GM10847 (cell line): ENCODE measurements around the gene G0S2.

Experiments
- POLR2A ChIP-seq: IDR thresholded peaks from 2 replicates; pipeline ENCODE4 v1.6.1; 2011; ENCODE audit not compliant: insufficient read length; ENCODE audit errors: extremely low read depth

G0S2 gene

DNA sequence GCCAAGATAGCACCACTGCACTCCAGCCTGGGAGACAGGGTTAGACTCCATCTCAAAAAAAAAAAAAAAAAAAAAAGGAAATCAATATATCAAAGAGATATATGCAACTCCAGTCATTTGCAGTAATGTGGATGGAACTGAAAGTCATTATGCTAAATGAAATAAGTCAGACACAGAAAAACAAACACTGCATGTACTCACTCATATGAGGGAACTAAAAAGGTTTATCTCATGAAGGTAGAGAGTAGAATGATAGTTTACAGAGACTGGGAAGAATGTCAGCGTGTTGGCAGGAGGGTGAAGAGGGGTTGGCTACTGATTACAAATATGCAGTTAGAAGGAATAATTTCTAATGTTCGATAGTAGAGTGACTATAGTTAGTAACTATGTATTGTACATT, 42.6 kb downstream of the G0S2 start:
- TF ChIP-seq POLR2A, result no peak

GRCh38 chr1:209720326-209720725, 45.1 kb downstream of the G0S2 start:
- no peak for TF ChIP-seq POLR2A

- TF ChIP-seq POLR2A, result no peak
Measured at GRCh38 chr1:209720826-209721225, 45.6 kb downstream of the G0S2 start.

- no peak for TF ChIP-seq POLR2A
Measured at GRCh38 chr1:209721323-209721722, 46.1 kb downstream of the G0S2 start.

GRCh38 chr1:209723265-209723664, 48.1 kb downstream of the G0S2 start:
- TF ChIP-seq POLR2A, result no peak

- no peak for TF ChIP-seq POLR2A
Measured at GRCh38 chr1:209723756-209724693, 48.8 kb downstream of the G0S2 start.
